ENCODE data around the gene ALKBH4.
A peak's percentile ranks its signal among the peaks of the same experiment; 100 is the strongest.
"Not testable (repeated sequence)": the region's sequence is repeated elsewhere in the genome, so short reads cannot be mapped to it uniquely, and the experiment has no call there.

ALKBH4 gene

DNA sequence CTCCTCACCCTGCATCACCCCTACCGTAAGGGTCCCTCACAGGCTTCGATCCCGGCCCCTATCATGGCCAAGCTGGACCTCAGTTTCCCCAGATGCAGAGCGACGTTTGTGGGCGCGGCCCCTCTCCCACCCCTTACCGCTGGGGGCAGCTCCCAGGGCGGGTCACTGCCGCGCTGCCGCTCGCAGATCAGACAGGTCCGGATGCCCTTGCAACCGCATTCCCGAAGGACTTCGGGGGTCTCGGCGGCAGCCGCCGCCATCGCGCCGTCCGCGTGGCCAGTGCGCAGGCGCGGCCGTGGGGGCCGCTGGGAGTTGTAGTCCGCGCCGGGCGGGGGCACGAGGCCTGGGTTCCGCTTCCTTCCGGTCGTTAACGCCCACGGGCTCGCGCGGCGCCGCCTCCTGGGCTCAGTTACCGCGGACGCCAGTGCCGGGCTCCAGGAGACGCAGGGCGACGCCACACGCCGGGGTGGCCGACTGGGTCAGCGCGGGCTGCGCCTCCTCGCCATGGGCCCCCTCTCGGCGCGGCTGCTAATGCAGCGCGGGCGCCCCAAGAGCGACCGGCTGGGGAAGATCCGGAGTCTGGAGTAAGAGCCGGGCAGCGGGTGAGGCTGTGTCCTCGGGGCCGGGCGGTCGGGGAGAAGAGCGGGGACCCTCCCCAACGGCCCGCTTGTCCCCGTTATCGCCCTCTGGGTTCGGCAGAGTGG, at the start of gene ALKBH4, which contains the start of gene LRWD1:
TSS of gene ALKBH4 (minus strand) at position 287 of the 704 bp plus-strand sequence. CDS start at position 260, 27 bp downstream.
TSS of gene LRWD1 (plus strand) at position 408 of the 704 bp plus-strand sequence. CDS start at position 505, 97 bp downstream.
- peak; percentile 49 to 94 (median 85) for DNase-seq

DNA sequence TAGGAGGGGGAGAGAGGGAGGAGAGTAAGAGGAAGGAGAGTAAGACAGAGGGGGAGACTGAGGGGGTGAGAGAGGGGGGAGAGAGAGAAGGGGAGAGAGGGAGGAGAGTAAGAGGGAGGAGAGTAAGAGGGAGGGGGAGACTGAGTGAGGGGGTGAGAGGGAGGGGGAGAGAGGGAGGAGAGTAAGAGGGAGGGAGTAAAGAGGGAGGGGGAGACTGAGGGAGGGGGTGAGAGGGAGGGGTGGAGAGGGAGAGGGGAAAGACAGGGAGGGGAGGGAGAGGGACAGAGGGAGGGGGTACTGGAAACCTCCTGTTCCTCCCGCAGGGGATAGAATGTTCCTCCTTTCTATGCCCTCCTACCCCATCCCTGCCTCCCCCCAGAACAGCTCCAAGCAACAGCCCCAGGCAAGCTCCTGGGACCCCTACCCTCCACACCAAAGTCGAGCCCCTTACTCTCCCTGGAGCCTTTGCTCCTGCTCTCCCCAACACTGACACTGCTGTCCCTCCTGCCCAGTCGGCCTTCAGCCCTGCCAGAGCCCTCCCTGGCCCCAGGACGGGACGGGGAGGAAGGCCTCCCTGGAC, 48.1 kb upstream of the ALKBH4 start:
- DNase-seq: not testable (repeated sequence)

- DNase-seq: not testable (repeated sequence)
Observed at GRCh38 chr7:102511860-102512522, 47.3 kb upstream of the ALKBH4 start.

DNA sequence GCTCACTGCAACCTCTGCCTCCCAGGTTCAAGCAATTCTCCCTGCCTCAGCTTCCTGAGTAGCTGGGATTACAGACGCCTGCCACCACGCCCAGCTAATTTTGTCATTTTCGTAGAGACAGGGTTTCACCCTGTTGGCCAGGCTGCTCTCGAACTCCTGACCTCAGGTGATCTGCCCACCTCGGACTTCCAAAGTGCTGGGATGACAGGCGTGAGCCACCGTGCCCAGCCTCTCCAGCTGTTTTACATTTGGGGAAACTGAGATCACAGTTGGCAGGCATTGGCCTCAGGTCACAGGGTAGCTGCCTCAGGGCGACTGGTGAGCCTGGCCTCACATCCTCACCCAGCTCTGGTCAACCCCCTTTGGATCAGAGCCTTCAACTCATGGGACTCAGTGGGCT, 45.9 kb upstream of the ALKBH4 start:
- DNase-seq: not testable (repeated sequence)

DNA sequence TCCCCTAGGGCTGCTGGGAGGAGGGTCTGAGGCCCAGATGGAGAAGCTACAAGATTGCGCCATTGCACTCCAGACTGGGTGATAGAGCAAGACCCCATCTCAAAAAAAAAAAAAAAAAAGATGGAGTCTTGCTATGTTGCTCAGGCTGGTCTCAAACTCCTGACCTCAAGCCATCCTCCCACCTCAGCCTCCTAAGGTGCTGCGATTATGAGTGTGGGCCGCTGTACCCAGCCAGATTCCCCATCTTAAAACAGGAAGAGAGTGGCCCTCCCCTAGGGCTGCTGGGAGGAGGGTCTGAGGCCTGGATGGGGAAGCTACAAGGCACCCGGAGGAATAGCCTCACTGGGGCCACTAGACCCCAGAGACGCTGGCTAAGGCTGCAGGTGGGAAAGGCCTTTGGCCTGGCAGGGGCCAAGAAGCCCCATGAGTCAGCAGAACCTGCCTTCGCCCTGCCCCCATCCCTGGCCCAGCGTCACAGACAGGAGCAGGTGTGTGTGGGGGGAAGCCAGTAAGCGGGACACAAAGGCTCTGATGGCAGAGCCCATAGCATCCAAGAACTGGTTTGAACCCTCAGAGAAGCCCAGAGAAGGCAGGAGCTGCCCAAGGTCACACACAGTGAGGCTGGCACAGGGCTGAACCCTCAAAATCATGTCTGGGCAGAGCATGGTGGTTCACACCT, 42.9 kb upstream of the ALKBH4 start:
- DNase-seq: not testable (repeated sequence)

DNA sequence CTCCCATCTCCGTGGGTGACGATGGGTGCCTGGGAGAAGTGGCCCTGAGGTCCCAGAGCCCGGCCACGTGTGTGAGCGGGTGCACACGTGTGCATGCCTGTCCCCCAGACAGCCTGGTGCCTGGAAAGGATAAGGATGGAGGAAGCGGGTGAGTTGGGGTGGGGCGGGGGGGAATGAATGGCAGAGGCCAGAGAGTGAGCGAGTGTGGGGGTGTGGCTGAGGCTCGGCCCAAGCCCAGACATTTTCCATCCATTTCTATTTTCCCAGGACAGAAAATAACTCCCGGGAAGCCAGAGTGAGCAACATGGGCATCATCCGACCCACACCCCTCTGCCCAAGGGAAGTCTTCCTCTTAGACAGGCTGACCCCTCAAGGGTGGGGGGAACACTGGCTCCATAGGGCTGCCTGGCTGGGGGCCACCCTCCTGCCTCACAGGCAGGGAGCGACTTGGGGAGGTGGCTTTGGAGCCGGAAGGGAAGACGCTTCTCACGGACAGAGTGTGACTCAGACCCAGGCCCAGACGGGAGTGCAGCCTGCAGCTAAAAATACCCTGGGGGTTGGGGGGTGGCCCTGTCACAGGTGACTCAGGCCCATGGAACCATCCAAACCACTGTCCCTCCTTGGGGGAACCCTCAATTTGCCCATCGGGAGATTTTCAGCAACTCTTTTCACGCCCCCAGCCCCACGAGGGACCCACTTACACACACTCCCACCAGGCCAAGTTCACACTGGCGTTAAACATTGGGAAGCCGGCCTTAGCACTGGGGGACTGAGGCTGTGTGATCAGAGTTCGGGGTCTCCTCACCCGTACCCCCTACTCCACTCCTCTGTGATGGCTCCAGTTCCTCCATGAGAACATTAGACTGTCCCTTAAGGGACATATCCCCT, 40.9 kb upstream of the ALKBH4 start:
- not testable (repeated sequence) for DNase-seq

GRCh38 chr7:102503141-102503540, 38.5 kb upstream of the ALKBH4 start:
- DNase-seq: not testable (repeated sequence)

- DNase-seq: not testable (repeated sequence)
Observed at GRCh38 chr7:102498321-102498720, 33.7 kb upstream of the ALKBH4 start.

DNA sequence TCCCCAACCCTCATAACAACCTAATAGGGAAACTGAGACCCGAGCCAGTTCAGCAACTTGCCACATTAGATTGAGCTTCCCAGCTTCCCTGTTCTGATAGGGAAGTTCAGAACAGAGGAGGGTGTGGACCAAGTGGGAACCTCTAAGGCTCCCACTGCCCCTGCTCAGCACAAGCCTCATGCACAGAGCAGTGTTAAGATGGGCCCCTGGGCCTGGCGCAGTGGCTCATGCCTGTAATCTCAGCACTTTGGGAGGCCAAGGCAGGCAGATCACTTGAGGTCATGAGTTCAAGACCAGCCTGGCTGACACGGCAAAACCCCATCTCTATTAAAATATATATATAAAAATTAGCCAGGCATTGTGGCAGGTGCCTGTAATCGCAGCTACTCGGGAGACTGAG, 32.6 kb upstream of the ALKBH4 start:
- DNase-seq: not testable (repeated sequence)

- not testable (repeated sequence) for DNase-seq
Observed at GRCh38 chr7:102496861-102497260, 32.2 kb upstream of the ALKBH4 start.

DNA sequence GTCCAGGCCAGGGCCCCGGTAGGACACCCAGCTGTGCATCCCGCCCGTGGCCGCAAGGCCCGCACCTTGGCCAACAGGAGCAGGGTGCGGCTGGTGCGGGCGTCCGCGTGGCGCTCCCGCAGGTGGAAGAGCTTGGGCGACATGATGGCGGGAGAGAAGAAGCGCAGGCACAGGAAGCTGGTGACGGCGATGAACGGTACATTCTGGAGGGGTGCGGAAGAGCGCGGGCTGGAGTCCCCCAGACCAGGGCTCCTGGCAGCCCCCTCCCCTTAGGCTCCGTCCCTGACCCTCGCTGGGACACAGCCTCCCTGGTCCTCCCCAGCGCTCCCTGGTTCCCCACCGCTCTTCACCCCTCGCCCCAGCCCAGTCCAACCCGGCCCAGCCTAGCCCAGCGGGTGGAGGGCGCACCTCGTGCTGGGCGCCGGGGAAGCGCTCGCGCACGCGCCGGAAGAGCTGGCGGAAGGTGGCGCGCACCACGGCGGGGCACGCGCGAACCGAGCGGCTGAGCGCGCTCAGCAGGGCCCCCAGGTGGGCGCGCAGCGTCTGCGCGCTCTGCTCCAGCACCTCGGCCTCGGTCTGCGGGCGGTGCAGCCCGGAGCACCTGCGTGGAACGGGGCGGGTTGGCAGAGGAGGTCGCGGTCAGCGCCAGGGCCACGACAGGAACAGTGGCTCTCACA, 29.9 kb upstream of the ALKBH4 start:
- not testable (repeated sequence) for DNase-seq

DNA sequence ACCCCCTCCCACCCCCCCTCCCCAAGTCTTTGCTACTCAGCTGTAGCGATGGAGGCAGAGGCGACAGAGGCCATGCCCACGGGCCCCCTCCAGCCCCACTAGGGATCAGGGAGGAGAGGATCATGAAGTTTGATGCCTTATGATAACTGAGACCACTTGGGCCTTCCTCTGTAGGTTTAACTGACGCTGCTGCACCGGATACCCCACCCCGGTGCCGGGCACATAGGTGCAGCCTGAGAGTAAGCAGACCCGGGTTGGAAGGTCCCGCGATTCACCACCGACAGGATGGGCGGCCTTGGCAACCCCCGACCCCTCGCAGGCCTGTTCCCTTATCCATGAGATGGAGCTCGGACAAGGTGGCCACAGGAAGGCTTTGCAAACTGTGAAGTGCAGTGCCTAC, 29.4 kb upstream of the ALKBH4 start:
- DNase-seq: not testable (repeated sequence)

DNA sequence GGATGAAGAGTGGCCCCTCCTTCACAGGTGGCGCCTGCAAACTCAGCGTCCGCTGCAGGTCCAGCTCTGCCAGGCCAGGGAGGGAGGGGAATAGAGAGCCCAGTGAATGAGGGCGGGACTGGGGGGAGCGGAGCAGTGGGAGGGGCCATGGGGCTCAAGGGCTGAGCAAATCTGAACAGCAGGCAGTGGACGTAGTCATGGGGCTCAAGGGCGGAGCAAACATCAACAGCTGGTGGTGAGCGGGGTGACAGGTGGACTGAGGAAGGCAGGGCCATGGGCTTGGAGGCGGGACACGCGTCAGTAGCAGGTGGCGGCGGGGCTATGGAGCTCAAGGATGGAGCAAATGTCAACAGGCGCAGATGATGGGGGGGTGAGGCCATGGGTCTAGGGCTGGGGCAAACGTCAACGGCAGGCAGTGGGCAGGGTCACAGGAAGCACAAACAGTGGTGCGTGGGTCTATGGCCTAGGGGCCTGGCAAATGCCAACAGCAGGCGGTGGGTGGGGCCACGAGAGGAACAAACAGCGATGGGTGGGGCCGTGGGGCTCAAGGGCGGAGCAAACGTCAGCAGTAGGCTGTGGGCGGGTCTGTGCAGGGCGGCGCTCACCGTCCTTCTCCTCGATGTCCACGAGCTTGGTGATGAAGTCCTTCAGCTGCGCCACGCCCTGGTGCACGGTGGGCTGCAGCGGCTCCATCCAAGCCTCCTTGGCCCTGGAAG, 28.7 kb upstream of the ALKBH4 start:
- DNase-seq: not testable (repeated sequence)

DNA sequence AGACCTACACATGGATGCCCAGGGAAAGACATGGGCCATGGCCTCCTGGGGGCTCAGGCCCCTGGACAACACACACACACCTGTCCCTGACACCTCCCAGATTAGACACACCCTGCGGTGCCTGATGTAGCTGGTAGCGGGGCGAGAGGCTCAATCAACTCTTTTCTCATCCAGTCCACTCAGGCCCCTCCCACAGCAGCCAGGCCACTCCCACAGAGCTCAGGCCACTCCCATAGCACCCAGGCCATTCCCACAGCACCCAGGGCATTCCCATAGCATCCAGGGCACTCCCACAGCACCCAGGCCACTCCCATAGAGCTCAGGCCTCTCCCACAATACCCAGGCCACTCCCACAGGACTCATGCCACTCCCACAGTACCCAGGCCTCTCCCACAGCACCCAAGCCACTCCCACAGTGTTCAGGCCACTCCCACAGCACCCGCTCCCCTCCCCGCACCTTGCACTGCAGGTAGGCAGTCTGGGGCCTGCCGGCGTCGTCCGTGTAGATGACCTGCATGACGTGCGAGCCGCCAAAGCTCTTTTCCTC, 25.9 kb upstream of the ALKBH4 start:
- DNase-seq: not testable (repeated sequence)

- DNase-seq: not testable (repeated sequence)
Observed at GRCh38 chr7:102484317-102484716, 19.7 kb upstream of the ALKBH4 start.

- not testable (repeated sequence) for DNase-seq
Observed at GRCh38 chr7:102481962-102482361, 17.3 kb upstream of the ALKBH4 start.

DNA sequence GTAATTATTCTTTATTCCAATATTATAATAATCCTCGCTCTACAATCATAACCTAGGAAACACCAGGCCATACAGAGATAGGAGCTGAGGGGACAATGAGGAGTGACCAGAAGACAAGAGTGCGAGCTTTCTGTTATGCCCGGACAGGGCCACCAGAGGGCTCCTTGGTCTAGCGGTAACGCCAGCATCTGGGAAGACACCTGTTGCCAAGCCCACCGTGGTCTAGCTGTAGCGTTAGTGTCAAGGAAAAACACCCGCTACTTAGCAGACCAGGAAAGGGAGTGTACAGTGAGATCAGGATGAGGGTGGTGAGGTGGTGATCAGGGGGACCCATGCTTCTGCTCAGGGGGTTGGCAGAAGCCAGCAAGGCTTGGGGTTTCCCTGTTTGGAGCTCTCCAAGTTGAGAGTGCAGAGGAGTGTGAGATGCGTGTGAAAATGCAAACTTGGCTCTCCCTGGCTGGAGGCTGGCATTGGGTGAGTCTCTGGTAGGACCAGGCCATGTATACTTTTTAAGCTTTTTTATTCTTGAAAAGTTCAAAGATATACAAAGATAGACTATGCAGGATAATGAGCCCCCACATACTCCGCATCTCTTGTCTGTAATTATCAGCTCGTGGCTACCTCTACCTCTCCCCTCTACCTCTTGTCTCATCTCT, 15.4 kb upstream of the ALKBH4 start:
- DNase-seq: not testable (repeated sequence)

DNA sequence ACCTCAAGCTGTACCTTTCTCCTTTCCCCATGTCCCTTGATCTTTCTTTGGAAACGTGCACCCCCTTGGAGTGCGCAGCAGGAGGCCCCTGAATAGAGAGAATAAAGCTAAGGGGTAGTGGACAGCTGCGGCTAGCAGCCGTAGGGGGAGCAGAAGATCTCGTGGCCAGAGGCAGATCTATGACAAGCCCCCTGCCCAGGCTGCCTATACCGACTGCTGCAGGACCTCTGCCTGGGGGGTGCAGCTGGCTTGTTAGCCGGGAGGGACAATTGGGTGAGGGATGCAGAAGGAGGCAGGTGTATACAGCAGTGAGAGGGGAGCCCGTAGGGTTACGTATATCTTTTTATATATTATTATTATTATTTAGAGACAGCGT, 14.5 kb upstream of the ALKBH4 start:
- not testable (repeated sequence) for DNase-seq

Data from anterior cingulate cortex (tissue), 58 donors.